K562 (cell line): ENCODE measurements around the gene KCNK4. TPM values are rescaled to one million over a fixed set of nuclear protein-coding genes. Genes with fewer than 3 reads are reported as not detected.

Source experiments
- DIDO1 ChIP-seq: fragments of 450-650 bp; IDR thresholded peaks from 2 replicates; pipeline ENCODE4 v1.6.1; 2016; ENCODE audit warnings: low read depth, missing biosample characterization, missing genetic modification characterization
- EP300 ChIP-seq: IDR thresholded peaks from 2 replicates; pipeline ENCODE4 v1.6.1; 2012; ENCODE audit warnings: low read length, improper control_type of control experiment
- HDAC1 ChIP-seq, 2 experiments: fragments of 450-650 bp; IDR thresholded peaks; 2 replicates each; pipeline ENCODE4 v1.6.1; 2016 to 2017; ENCODE audit warnings: inconsistent platforms in 1 of 2, mild to moderate bottlenecking in 1 of 2, moderate library complexity in 1 of 2
- HMBOX1 ChIP-seq: sonication (generic); IDR thresholded peaks from 2 replicates; pipeline ENCODE4 v1.6.1; 2016
- PHB ChIP-seq: fragments of 250-450 bp; sonication (Bioruptor Pico); IDR thresholded peaks from 2 replicates; pipeline ENCODE4 v1.5.0; 2021
- SIRT6 ChIP-seq: IDR thresholded peaks from one replicate; pipeline ENCODE4 v1.6.1; 2012; ENCODE audit warnings: low read depth, mild to moderate bottlenecking, control low read depth, inconsistent platforms, low read length, moderate library complexity
- SRSF9 ChIP-seq: fragments of 200-400 bp; formaldehyde crosslinking; IDR thresholded peaks from 2 replicates; pipeline ENCODE4 v1.6.1; 2017; ENCODE audit warnings: low read depth, low read length, borderline replicate concordance
- ZFP30 ChIP-seq: fragments of 250-450 bp; sonication (Bioruptor Pico); IDR thresholded peaks from 2 replicates; pipeline ENCODE4 v1.8.0; 2022; ENCODE audit warnings: moderate library complexity, mild to moderate bottlenecking, inconsistent platforms, borderline replicate concordance
- ZNF263 ChIP-seq: sonication (generic); formaldehyde crosslinking; IDR thresholded peaks from 2 replicates; pipeline ENCODE4 v1.8.0; 2022; ENCODE audit warnings: mild to moderate bottlenecking, missing genetic modification reagents, borderline replicate concordance
- ZNF79 ChIP-seq: fragments of 250-450 bp; sonication (Bioruptor Pico); IDR thresholded peaks from 2 replicates; pipeline ENCODE4 v1.4.0; 2020; ENCODE audit warnings: low read depth, mild to moderate bottlenecking, moderate library complexity
- polyA plus RNA-seq, 8 experiments: library from polyadenylated mRNA; depleted of rRNA in 4 of 8; stranded (reverse) in 5 of 8; unstranded in 3 of 8; fragments of >200 nt; fragmentation: Nextera tagmentation in 2 of 8; fragmentation: Illumina TruSeq in 1 of 8; extraction: Ambion mirVana in 2 of 8; extraction: Trizol in 1 of 8; gene quantifications; 2 replicates each; pipeline versions ENCODE4 v1.2.1 to v1.2.3, GENCODE V29; 2011 to 2014; ENCODE audit warnings: inconsistent platforms in 1 of 8, missing spikeins in 1 of 8
- total RNA-seq, 7 experiments: library from RNA; depleted of rRNA in 6 of 7; stranded (reverse); fragments of >200 nt in 6 of 7; fragmentation: Illumina TruSeq in 2 of 7; extraction: Trizol in 2 of 7; gene quantifications; 2 replicates each; pipeline versions ENCODE4 v1.2.1 to v1.2.3, GENCODE V29; 2011 to 2021; ENCODE audit warnings: low replicate concordance in 1 of 7
- TF ChIP-seq, protein P1 (sequence below): fragments of 450-650 bp; IDR thresholded peaks from 2 replicates; pipeline ENCODE4 v1.7.1; 2018; ENCODE audit warnings: mild to moderate bottlenecking, low read depth; ENCODE audit not compliant: partially characterized antibody
- TF ChIP-seq, protein P2 (sequence below): sonication (generic); formaldehyde crosslinking; IDR thresholded peaks from 2 replicates; pipeline ENCODE4 v1.5.0; 2020; ENCODE audit warnings: missing genetic modification reagents
- TF ChIP-seq, protein P3 (sequence below), 2 experiments: fragments of 450-650 bp in 1 of 2; sonication (generic) in 1 of 2; formaldehyde crosslinking; conservative IDR thresholded peaks; 2 replicates each; pipeline versions ENCODE4 v1.4.0 to v1.8.1; 2020 to 2022; ENCODE audit warnings: mild to moderate bottlenecking in 1 of 2, missing genetic modification reagents in 1 of 2
- TF ChIP-seq, protein P4 (sequence below): fragments of 250-450 bp; sonication (Bioruptor Pico); IDR thresholded peaks from 2 replicates; pipeline ENCODE4 v1.4.0; 2020; ENCODE audit warnings: borderline replicate concordance
- TF ChIP-seq, protein P5 (sequence below): fragments of 450-650 bp; IDR thresholded peaks from 2 replicates; pipeline ENCODE4 v1.6.1; 2016; ENCODE audit warnings: borderline replicate concordance

Gene KCNK4
- total and polyA plus RNA-seq, 9 of the 15 experiments (the other 6 are each of a cell fraction or from before 2014, with no cell fraction given): not detected

DNA sequence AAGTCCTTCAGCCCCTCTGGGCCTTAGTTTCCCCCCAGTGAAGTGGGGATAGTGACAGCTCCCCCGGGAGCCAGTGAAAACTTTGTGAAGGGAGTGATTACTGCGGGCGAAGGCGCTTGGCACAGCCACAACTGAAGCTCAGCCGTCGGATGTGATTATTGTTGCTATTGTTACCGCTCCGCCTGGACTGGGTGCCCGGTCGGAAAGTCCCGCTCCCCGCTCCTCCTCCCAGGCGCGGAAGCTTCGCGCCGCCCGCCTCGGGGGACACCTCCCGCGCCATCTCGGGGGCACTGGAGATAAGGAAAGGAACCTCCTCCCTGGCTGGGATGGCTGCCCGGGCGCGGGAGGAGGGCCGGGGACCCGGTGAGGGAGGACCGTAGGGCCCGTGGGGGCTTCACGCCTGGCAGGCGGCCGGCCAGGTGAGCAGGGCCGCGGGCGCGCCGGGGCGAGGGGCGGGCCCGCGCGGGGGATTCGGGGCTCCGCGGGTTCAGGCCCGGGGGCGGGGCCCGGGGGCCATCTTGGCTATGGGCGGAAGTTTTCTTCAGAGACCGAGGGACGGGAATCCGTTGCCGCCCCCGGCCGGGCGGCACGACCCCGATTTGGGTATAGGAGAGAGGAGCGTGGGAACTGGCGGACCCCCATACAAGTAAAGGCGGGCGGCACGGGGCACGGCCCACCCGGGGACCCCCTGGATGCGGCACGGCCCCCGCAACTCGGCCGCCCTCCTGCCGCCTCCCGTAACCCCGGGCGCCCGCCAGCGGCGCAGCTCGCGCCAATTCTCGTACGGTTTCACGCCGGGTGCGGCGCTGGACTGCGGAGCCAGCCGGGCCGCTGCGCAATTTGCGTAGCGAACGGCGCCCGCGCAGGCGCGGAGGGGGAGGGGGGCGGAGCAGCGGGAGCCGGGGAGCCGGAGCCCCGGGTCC is 5.9 kb upstream of the KCNK4 start, which contains the start of gene GPR137 (continued):
- TF ChIP-seq, protein P1, sequence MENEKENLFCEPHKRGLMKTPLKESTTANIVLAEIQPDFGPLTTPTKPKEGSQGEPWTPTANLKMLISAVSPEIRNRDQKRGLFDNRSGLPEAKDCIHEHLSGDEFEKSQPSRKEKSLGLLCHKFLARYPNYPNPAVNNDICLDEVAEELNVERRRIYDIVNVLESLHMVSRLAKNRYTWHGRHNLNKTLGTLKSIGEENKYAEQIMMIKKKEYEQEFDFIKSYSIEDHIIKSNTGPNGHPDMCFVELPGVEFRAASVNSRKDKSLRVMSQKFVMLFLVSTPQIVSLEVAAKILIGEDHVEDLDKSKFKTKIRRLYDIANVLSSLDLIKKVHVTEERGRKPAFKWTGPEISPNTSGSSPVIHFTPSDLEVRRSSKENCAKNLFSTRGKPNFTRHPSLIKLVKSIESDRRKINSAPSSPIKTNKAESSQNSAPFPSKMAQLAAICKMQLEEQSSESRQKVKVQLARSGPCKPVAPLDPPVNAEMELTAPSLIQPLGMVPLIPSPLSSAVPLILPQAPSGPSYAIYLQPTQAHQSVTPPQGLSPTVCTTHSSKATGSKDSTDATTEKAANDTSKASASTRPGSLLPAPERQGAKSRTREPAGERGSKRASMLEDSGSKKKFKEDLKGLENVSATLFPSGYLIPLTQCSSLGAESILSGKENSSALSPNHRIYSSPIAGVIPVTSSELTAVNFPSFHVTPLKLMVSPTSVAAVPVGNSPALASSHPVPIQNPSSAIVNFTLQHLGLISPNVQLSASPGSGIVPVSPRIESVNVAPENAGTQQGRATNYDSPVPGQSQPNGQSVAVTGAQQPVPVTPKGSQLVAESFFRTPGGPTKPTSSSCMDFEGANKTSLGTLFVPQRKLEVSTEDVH: peak; percentile 35
- no peak for TF ChIP-seq PHB (CRISPR knock-in tag)
- peak in 1 of 2 experiments; percentile 55; a peak in 1 of 4 replicates for TF ChIP-seq HDAC1 (IDR thresholded peaks at IDR 0.05)
- TF ChIP-seq, protein P2, sequence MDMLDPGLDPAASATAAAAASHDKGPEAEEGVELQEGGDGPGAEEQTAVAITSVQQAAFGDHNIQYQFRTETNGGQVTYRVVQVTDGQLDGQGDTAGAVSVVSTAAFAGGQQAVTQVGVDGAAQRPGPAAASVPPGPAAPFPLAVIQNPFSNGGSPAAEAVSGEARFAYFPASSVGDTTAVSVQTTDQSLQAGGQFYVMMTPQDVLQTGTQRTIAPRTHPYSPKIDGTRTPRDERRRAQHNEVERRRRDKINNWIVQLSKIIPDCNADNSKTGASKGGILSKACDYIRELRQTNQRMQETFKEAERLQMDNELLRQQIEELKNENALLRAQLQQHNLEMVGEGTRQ (CRISPR knock-in tag): no peak
- no peak for TF ChIP-seq SIRT6
- TF ChIP-seq HMBOX1: no peak
- TF ChIP-seq, protein P3, sequence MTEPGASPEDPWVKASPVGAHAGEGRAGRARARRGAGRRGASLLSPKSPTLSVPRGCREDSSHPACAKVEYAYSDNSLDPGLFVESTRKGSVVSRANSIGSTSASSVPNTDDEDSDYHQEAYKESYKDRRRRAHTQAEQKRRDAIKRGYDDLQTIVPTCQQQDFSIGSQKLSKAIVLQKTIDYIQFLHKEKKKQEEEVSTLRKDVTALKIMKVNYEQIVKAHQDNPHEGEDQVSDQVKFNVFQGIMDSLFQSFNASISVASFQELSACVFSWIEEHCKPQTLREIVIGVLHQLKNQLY (CRISPR knock-in tag; conservative IDR thresholded peaks at IDR 0.05): no peak
- TF ChIP-seq EP300: no peak
- no peak for TF ChIP-seq ZNF79 (CRISPR knock-in tag)
- TF ChIP-seq DIDO1 (tag): peak; percentile 45; the same call in 1 of the 2 replicates
- no peak for TF ChIP-seq ZNF263 (CRISPR knock-in tag)
- TF ChIP-seq, protein P4, sequence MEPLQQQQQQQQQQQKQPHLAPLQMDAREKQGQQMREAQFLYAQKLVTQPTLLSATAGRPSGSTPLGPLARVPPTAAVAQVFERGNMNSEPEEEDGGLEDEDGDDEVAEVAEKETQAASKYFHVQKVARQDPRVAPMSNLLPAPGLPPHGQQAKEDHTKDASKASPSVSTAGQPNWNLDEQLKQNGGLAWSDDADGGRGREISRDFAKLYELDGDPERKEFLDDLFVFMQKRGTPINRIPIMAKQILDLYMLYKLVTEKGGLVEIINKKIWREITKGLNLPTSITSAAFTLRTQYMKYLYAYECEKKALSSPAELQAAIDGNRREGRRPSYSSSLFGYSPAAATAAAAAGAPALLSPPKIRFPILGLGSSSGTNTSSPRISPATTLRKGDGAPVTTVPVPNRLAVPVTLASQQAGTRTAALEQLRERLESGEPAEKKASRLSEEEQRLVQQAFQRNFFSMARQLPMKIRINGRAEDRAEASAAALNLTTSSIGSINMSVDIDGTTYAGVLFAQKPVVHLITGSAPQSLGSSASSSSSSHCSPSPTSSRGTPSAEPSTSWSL (CRISPR knock-in tag): no peak
- TF ChIP-seq SRSF9: no peak
- TF ChIP-seq ZFP30 (CRISPR knock-in tag): no peak
- TF ChIP-seq, protein P5, sequence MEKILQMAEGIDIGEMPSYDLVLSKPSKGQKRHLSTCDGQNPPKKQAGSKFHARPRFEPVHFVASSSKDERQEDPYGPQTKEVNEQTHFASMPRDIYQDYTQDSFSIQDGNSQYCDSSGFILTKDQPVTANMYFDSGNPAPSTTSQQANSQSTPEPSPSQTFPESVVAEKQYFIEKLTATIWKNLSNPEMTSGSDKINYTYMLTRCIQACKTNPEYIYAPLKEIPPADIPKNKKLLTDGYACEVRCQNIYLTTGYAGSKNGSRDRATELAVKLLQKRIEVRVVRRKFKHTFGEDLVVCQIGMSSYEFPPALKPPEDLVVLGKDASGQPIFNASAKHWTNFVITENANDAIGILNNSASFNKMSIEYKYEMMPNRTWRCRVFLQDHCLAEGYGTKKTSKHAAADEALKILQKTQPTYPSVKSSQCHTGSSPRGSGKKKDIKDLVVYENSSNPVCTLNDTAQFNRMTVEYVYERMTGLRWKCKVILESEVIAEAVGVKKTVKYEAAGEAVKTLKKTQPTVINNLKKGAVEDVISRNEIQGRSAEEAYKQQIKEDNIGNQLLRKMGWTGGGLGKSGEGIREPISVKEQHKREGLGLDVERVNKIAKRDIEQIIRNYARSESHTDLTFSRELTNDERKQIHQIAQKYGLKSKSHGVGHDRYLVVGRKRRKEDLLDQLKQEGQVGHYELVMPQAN: no peak
